Stomach (tissue), 4 donors: ENCODE measurements around the gene CRYL1.

ENCODE experiments used
- EP300 ChIP-seq: sonication (generic); formaldehyde crosslinking; IDR thresholded peaks from one replicate; pipeline ENCODE4 v1.6.1; 2017; ENCODE audit warnings: antibody characterized with exemption
- POLR2A ChIP-seq, 4 donors: fragments of 450-650 bp; IDR thresholded peaks; one replicate each; pipeline ENCODE4 v1.6.1; 2016; ENCODE audit warnings: antibody characterized with exemption in 4 of 4, control low read depth in 2 of 4, mild to moderate bottlenecking in 1 of 4, moderate library complexity in 1 of 4
- POLR2AphosphoS5 ChIP-seq, 3 donors: sonication (generic); formaldehyde crosslinking; IDR thresholded peaks; one replicate each; pipeline ENCODE4 v1.6.1; 2016; ENCODE audit warnings: antibody characterized with exemption in 3 of 3
- TF ChIP-seq, protein P1 (sequence below), 7 experiments: fragments of 450-650 bp in 4 of 7; fragments of 200-600 bp in 3 of 7; sonication (generic) in 3 of 7; IDR thresholded peaks; one replicate each; pipeline ENCODE4 v1.5.1; 2016 to 2019; ENCODE audit warnings: antibody characterized with exemption in 7 of 7, control low read depth in 2 of 7, mild to moderate bottlenecking in 1 of 7

DNA sequence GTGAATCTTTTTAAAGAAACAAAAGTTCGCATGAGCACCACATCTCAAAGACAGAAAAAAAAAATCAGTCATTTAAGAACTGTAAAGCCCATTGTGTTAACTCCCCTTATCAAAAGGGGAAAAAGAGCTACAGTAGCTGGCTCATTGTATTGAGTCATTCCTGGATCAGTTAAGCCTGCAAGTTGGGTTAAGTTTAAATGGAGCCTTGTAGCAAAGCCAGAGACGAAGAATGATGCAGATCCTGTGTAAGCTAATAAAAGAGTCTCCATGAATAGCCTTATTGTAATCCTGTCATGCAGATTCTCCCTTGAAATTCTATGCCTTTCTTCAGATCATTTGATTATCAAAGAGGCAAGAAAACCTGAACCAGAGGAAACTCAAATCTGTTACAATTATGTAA, 83.8 kb downstream of the CRYL1 start:
- TF ChIP-seq, protein P1, sequence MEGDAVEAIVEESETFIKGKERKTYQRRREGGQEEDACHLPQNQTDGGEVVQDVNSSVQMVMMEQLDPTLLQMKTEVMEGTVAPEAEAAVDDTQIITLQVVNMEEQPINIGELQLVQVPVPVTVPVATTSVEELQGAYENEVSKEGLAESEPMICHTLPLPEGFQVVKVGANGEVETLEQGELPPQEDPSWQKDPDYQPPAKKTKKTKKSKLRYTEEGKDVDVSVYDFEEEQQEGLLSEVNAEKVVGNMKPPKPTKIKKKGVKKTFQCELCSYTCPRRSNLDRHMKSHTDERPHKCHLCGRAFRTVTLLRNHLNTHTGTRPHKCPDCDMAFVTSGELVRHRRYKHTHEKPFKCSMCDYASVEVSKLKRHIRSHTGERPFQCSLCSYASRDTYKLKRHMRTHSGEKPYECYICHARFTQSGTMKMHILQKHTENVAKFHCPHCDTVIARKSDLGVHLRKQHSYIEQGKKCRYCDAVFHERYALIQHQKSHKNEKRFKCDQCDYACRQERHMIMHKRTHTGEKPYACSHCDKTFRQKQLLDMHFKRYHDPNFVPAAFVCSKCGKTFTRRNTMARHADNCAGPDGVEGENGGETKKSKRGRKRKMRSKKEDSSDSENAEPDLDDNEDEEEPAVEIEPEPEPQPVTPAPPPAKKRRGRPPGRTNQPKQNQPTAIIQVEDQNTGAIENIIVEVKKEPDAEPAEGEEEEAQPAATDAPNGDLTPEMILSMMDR (IDR thresholded peaks at IDR 0.05): no peak
- no peak for TF ChIP-seq POLR2AphosphoS5 (IDR thresholded peaks at IDR 0.05)
- TF ChIP-seq POLR2A (IDR thresholded peaks at IDR 0.05): no peak
- no peak for TF ChIP-seq EP300
